Measurements from ENCODE around the gene PCNX4.

- TF ChIP-seq CTCF (conservative IDR thresholded peaks at IDR 0.05) (no peak), ZFX (IDR thresholded peaks at IDR 0.05) (no peak)
Observed at GRCh38 chr14:60114881-60115280, 23.2 kb downstream of the PCNX4 start.

Data from C4-2B (cell line).